ENCODE results near the gene GALT.

The GALT gene

GRCh38 chr9:34686231-34686630, 39.8 kb downstream of the GALT start:
- FAIRE-seq: no peak

- FAIRE-seq: no peak
Observed at GRCh38 chr9:34686732-34687131, 40.3 kb downstream of the GALT start.

GRCh38 chr9:34687276-34688030, 41.0 kb downstream of the GALT start:
- no peak for FAIRE-seq

- no peak for FAIRE-seq
Observed at GRCh38 chr9:34688329-34689115, 42.0 kb downstream of the GALT start.

GRCh38 chr9:34689116-34689470, 42.6 kb downstream of the GALT start:
- no peak for FAIRE-seq

- FAIRE-seq: no peak
Observed at GRCh38 chr9:34689512-34689911, 43.0 kb downstream of the GALT start.

- no peak for FAIRE-seq
Observed at GRCh38 chr9:34690983-34691935, 44.8 kb downstream of the GALT start, which contains the start of gene CCL19. Gene CCL19 (minus strand): TSS chr9:34691276. CDS start chr9:34691139, 137 bp downstream.

- no peak for FAIRE-seq
Observed at GRCh38 chr9:34691936-34692315, 45.5 kb downstream of the GALT start.

GRCh38 chr9:34693560-34693959, 47.1 kb downstream of the GALT start:
- FAIRE-seq: no peak

GRCh38 chr9:34694811-34695210, 48.3 kb downstream of the GALT start:
- FAIRE-seq: no peak

Data from TTC549 (cell line).